GM18517 (cell line): ENCODE data around the gene PTGIS.

ENCODE experiments used
- ATAC-seq: cut with Tn5 transposase; IDR thresholded peaks from one replicate; pipeline ENCODE4 v1.9.1; 2021; ENCODE audit warnings: mild to moderate bottlenecking, moderate library complexity; ENCODE audit not compliant: unreplicated experiment

Gene PTGIS

GRCh38 chr20:49595811-49596561 is 28.0 kb upstream of the PTGIS start:
- ATAC-seq: no peak

DNA sequence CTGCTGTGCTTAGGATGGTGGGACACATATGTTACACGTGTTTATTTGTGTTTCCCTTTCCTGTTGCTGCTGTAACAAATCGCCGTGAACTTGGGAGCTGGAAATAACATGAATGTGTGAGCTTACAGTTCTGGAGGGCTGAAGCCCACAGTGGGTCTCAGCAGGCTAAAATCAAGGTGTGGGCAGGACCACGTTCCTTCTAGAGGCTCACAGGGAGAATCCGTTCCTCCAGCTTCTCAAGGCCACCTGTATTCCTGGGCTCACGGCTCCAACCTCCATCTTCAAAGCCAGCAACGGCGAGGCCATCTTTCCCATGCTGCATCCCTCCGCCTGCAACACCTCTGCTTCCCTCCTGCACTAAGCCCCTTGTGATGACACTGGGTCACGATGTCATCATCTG is 27.4 kb upstream of the PTGIS start:
- ATAC-seq: no peak

DNA sequence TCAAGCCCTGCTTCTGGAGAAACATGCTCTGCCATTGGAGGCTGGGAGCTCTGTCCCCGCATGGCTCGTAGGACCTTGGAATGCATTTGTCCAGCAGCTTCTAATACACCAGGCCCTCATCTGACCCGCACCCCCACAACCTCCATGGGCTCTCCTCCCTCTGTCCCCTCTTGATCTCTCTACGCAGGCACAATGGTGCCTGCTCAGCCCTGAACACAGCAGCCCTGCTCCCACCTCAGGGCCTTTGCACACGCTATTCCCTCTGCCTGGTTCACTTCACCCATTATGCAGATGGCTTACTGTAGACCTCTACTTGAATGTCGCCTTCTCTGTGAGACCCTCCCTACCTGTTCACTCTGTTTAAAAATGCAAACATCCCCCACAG is 27.0 kb upstream of the PTGIS start:
- no peak for ATAC-seq

GRCh38 chr20:49594143-49594930 is 26.4 kb upstream of the PTGIS start:
- no peak for ATAC-seq

- no peak for ATAC-seq
Observed at GRCh38 chr20:49593466-49594142, 25.7 kb upstream of the PTGIS start.

DNA sequence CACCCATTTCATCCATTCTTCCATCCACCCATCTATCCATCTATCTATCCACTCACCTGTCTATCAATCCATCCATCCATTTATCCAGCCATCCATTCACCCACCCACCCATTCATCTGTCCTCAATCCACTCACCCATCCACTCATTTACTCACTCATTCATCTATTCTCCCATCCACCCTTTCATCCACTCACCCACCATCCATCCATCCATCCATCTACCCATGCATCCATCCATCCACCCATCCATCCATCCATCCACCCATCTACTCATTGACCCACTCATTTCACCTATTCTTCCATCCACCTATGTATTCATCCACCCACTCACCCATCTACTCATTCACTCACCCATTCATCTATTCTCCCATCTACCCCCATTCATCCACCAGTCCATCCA is 24.2 kb upstream of the PTGIS start:
- no peak for ATAC-seq

DNA sequence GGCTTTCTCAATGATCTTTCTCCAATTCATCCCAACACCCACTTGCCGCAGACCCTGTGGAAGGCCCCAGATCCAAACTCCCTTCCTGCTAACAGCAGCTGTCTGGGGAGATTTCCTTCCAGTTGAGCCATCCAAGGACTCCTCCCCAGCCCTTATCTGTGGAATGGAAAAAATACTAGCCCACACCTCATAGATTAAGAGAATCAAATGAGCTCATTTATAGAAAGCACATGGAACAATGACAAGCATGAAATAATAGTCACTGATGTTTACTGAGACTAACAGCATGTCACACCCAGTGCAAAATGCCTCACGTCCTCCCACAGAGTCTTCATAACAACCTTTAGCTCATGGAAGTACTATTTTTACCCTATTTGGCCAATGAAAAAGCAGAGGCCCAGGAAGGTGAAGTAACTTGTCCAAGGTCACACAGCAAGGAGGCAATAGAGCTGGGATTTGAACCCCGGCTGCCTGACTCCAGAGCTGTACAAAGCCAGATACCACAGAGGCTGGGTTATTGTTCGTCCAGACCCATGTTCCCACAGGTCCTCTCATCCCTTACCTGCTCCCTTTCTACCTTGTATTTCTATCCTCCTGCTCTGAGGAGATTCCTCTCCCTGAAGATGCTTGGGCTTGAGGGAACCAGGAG is 23.4 kb upstream of the PTGIS start:
- no peak for ATAC-seq

GRCh38 chr20:49590163-49591017 is 22.5 kb upstream of the PTGIS start:
- no peak for ATAC-seq

GRCh38 chr20:49589747-49590146 is 21.8 kb upstream of the PTGIS start:
- no peak for ATAC-seq

DNA sequence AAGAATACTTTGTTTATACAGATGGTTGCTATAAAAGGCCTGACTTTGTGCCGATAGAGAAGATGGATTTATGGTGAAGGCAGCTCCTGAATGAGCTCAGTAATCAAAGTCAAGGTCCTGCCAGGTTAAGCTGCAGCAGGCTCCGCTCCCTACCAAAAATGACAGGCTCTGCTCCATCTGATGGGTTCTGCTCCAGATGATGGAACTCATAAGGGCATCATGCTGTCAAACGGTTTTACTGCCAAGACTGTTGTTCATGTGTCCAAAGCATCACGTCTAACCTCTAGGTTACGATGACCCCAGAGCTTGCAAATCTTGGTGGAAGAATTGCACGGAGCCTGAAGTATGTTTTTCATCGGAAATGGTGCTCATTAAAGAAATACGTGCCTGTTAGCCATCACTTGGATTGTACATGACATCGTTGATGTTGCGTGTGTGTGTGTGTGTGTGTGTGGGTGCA is 19.2 kb upstream of the PTGIS start:
- no peak for ATAC-seq

- no peak for ATAC-seq
Observed at GRCh38 chr20:49585585-49586245, 17.8 kb upstream of the PTGIS start.

GRCh38 chr20:49584418-49585382 is 16.8 kb upstream of the PTGIS start:
- ATAC-seq: no peak

GRCh38 chr20:49583669-49584417 is 15.9 kb upstream of the PTGIS start:
- ATAC-seq: no peak

GRCh38 chr20:49583343-49583668 is 15.4 kb upstream of the PTGIS start:
- ATAC-seq: no peak

- no peak for ATAC-seq
Observed at GRCh38 chr20:49582413-49583334, 14.7 kb upstream of the PTGIS start.

- ATAC-seq: no peak
Observed at GRCh38 chr20:49581482-49581881, 13.5 kb upstream of the PTGIS start.

DNA sequence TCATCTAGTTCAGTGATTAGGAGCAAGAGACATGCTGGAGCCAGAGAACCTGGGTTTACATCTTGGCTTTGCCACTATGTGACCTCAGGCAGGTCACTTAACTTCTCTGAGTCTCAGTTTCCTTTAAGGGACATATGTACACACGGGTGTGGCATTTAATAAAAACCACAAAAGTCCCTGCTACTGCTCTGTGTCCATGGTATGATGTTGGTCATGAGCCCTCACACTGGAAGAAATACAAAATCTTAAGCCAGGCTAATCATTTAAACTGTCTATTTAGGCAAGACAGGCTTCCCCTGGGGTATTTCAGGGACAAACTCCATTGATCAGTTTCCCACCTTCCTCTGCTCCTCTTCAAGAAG is 12.9 kb upstream of the PTGIS start:
- ATAC-seq: no peak
